Measurements from ENCODE around the gene NFATC2.

DNA sequence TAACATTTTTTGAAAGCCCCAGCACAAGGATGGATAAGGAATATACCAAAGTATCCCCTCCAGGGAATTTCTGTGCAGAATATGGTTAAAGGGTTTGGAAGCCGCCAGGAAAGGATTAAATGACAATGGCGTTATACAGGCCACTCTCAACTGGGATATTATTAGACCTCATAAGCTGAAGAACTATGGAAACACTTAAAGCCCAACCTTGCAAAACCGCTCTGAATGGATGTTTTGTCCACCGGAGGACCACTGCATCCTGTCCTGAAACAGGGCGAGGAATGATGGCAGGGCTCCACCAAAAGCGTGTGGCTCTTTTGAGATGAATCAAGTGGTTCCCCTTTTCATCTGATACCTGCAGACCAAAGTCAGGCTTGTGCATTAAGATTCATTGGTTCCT is 32.4 kb downstream of the NFATC2 start:
- TF ChIP-seq POLR2AphosphoS5 (IDR thresholded peaks at IDR 0.05; ENCODE audit: low read depth, low read length) (no peak), SIN3A (IDR thresholded peaks at IDR 0.05; ENCODE audit: borderline replicate concordance, insufficient read depth, low read length) (no peak), TAF1 (IDR thresholded peaks at IDR 0.05; ENCODE audit: borderline replicate concordance, insufficient read depth, low read length) (no peak)
- TF ChIP-seq, protein P1, sequence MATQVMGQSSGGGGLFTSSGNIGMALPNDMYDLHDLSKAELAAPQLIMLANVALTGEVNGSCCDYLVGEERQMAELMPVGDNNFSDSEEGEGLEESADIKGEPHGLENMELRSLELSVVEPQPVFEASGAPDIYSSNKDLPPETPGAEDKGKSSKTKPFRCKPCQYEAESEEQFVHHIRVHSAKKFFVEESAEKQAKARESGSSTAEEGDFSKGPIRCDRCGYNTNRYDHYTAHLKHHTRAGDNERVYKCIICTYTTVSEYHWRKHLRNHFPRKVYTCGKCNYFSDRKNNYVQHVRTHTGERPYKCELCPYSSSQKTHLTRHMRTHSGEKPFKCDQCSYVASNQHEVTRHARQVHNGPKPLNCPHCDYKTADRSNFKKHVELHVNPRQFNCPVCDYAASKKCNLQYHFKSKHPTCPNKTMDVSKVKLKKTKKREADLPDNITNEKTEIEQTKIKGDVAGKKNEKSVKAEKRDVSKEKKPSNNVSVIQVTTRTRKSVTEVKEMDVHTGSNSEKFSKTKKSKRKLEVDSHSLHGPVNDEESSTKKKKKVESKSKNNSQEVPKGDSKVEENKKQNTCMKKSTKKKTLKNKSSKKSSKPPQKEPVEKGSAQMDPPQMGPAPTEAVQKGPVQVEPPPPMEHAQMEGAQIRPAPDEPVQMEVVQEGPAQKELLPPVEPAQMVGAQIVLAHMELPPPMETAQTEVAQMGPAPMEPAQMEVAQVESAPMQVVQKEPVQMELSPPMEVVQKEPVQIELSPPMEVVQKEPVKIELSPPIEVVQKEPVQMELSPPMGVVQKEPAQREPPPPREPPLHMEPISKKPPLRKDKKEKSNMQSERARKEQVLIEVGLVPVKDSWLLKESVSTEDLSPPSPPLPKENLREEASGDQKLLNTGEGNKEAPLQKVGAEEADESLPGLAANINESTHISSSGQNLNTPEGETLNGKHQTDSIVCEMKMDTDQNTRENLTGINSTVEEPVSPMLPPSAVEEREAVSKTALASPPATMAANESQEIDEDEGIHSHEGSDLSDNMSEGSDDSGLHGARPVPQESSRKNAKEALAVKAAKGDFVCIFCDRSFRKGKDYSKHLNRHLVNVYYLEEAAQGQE (IDR thresholded peaks at IDR 0.05; ENCODE audit: insufficient read depth in 1 of 2, low read depth in 2 of 2, low read length in 2 of 2): no peak

Data from PFSK-1 (cell line).